Measurements from ENCODE around the gene FGF4.

Gene FGF4

GRCh38 chr11:69750108-69750850 lies 24.9 kb downstream of the FGF4 start:
- Histone ChIP-seq H3K27ac (ENCODE audit: extremely low read depth, low read depth, low read length) (no peak overlapping the region), H3K36me3 (ENCODE audit: control insufficient read depth in 2 of 2, insufficient read depth in 1 of 2, low read length in 2 of 2) (no peaks in the 10 kb centered on the region), H3K4me1 (ENCODE audit: control insufficient read depth, insufficient read depth, low read length) (no peaks in the 10 kb centered on the region), H3K4me3 (ENCODE audit: low read depth, low read length) (no peak overlapping the region), H3K9me3 (ENCODE audit: control insufficient read depth, insufficient read depth, low read depth, low read length) (no peaks in the 10 kb centered on the region)
- CTCF ChIA-PET = no interaction called here
- TF ChIP-seq ZNF596 (tag by site-specific recombination; IDR thresholded peaks at IDR 0.05) (no peak), ZNF830 (tag by site-specific recombination; IDR thresholded peaks at IDR 0.05; ENCODE audit: low read depth) (no peak), ZNF530 (tag by site-specific recombination; IDR thresholded peaks at IDR 0.05; ENCODE audit: low read depth) (no peak), ZNF133 (tag by site-specific recombination; IDR thresholded peaks at IDR 0.05) (no peak), ZBTB49 (tag by site-specific recombination; IDR thresholded peaks at IDR 0.05; ENCODE audit: low read depth) (no peak), ZNF239 (tag by site-specific recombination; IDR thresholded peaks at IDR 0.05) (no peak), ZNF23 (tag by site-specific recombination; IDR thresholded peaks at IDR 0.05; ENCODE audit: borderline replicate concordance) (no peak), ZBTB10 (tag by site-specific recombination; IDR thresholded peaks at IDR 0.05) (no peak), GLI4 (tag by site-specific recombination; IDR thresholded peaks at IDR 0.05) (no peak)
- TF ChIP-seq, protein P1, sequence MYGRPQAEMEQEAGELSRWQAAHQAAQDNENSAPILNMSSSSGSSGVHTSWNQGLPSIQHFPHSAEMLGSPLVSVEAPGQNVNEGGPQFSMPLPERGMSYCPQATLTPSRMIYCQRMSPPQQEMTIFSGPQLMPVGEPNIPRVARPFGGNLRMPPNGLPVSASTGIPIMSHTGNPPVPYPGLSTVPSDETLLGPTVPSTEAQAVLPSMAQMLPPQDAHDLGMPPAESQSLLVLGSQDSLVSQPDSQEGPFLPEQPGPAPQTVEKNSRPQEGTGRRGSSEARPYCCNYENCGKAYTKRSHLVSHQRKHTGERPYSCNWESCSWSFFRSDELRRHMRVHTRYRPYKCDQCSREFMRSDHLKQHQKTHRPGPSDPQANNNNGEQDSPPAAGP (tag by site-specific recombination; IDR thresholded peaks at IDR 0.05) = no peak
- TF ChIP-seq, protein P2, sequence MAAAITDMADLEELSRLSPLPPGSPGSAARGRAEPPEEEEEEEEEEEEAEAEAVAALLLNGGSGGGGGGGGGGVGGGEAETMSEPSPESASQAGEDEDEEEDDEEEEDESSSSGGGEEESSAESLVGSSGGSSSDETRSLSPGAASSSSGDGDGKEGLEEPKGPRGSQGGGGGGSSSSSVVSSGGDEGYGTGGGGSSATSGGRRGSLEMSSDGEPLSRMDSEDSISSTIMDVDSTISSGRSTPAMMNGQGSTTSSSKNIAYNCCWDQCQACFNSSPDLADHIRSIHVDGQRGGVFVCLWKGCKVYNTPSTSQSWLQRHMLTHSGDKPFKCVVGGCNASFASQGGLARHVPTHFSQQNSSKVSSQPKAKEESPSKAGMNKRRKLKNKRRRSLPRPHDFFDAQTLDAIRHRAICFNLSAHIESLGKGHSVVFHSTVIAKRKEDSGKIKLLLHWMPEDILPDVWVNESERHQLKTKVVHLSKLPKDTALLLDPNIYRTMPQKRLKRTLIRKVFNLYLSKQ (tag by site-specific recombination; IDR thresholded peaks at IDR 0.05; ENCODE audit: borderline replicate concordance) = no peak
- TF ChIP-seq, protein P3, sequence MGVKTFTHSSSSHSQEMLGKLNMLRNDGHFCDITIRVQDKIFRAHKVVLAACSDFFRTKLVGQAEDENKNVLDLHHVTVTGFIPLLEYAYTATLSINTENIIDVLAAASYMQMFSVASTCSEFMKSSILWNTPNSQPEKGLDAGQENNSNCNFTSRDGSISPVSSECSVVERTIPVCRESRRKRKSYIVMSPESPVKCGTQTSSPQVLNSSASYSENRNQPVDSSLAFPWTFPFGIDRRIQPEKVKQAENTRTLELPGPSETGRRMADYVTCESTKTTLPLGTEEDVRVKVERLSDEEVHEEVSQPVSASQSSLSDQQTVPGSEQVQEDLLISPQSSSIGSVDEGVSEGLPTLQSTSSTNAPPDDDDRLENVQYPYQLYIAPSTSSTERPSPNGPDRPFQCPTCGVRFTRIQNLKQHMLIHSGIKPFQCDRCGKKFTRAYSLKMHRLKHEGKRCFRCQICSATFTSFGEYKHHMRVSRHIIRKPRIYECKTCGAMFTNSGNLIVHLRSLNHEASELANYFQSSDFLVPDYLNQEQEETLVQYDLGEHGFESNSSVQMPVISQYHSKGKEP (tag by site-specific recombination; IDR thresholded peaks at IDR 0.05) = no peak
- POLR2A ChIA-PET = no interaction called here

GRCh38 chr11:69748637-69749036 lies 26.5 kb downstream of the FGF4 start:
- POLR2A ChIA-PET = no interaction called here
- Histone ChIP-seq H3K36me3 (ENCODE audit: control insufficient read depth in 2 of 2, insufficient read depth in 1 of 2, low read length in 2 of 2) (no peaks in the 10 kb centered on the region), H3K4me1 (ENCODE audit: control insufficient read depth, insufficient read depth, low read length) (no peaks in the 10 kb centered on the region), H3K27ac (ENCODE audit: extremely low read depth, low read depth, low read length) (no peak overlapping the region), H3K4me3 (ENCODE audit: low read depth, low read length) (no peak overlapping the region), H3K9me3 (ENCODE audit: control insufficient read depth, insufficient read depth, low read depth, low read length) (no peaks in the 10 kb centered on the region)
- CTCF ChIA-PET = no interaction called here
- TF ChIP-seq ZNF398 (tag by site-specific recombination; IDR thresholded peaks at IDR 0.05) = no peak
- TF ChIP-seq ZNF530 (tag by site-specific recombination; IDR thresholded peaks at IDR 0.05; ENCODE audit: low read depth) = no peak
- TF ChIP-seq ZBTB10 (tag by site-specific recombination; IDR thresholded peaks at IDR 0.05) = no peak
- TF ChIP-seq, protein P4, sequence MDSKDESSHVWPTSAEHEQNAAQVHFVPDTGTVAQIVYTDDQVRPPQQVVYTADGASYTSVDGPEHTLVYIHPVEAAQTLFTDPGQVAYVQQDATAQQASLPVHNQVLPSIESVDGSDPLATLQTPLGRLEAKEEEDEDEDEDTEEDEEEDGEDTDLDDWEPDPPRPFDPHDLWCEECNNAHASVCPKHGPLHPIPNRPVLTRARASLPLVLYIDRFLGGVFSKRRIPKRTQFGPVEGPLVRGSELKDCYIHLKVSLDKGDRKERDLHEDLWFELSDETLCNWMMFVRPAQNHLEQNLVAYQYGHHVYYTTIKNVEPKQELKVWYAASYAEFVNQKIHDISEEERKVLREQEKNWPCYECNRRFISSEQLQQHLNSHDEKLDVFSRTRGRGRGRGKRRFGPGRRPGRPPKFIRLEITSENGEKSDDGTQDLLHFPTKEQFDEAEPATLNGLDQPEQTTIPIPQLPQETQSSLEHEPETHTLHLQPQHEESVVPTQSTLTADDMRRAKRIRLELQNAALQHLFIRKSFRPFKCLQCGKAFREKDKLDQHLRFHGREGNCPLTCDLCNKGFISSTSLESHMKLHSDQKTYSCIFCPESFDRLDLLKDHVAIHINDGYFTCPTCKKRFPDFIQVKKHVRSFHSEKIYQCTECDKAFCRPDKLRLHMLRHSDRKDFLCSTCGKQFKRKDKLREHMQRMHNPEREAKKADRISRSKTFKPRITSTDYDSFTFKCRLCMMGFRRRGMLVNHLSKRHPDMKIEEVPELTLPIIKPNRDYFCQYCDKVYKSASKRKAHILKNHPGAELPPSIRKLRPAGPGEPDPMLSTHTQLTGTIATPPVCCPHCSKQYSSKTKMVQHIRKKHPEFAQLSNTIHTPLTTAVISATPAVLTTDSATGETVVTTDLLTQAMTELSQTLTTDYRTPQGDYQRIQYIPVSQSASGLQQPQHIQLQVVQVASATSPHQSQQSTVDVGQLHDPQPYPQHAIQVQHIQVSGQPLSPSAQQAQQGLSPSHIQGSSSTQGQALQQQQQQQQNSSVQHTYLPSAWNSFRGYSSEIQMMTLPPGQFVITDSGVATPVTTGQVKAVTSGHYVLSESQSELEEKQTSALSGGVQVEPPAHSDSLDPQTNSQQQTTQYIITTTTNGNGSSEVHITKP (tag by site-specific recombination; IDR thresholded peaks at IDR 0.05) = no peak
